Measurements from ENCODE around the gene VWA8.

- TF ChIP-seq, protein P1, sequence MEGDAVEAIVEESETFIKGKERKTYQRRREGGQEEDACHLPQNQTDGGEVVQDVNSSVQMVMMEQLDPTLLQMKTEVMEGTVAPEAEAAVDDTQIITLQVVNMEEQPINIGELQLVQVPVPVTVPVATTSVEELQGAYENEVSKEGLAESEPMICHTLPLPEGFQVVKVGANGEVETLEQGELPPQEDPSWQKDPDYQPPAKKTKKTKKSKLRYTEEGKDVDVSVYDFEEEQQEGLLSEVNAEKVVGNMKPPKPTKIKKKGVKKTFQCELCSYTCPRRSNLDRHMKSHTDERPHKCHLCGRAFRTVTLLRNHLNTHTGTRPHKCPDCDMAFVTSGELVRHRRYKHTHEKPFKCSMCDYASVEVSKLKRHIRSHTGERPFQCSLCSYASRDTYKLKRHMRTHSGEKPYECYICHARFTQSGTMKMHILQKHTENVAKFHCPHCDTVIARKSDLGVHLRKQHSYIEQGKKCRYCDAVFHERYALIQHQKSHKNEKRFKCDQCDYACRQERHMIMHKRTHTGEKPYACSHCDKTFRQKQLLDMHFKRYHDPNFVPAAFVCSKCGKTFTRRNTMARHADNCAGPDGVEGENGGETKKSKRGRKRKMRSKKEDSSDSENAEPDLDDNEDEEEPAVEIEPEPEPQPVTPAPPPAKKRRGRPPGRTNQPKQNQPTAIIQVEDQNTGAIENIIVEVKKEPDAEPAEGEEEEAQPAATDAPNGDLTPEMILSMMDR (IDR thresholded peaks at IDR 0.05; ENCODE audit: low read depth, low read length) = no peak
- TF ChIP-seq POLR2A (IDR thresholded peaks at IDR 0.05; ENCODE audit: extremely low read depth, insufficient read length) = no peak
- TF ChIP-seq MYC (IDR thresholded peaks at IDR 0.05; ENCODE audit: low read depth, low read length) = no peak
- no peak for TF ChIP-seq MAX (IDR thresholded peaks at IDR 0.05; ENCODE audit: low read depth, low read length)
Measured at GRCh38 chr13:41613984-41614661, 346.8 kb downstream of the VWA8 start.

All from NB4 (cell line).